Measurements from ENCODE around the gene ARL15. TPM values are rescaled to one million over a fixed set of nuclear protein-coding genes. Genes with fewer than 3 reads are reported as not detected.

ARL15 gene
- total RNA-seq, 1 donor from 2014 or later = 6.0 TPM

DNA sequence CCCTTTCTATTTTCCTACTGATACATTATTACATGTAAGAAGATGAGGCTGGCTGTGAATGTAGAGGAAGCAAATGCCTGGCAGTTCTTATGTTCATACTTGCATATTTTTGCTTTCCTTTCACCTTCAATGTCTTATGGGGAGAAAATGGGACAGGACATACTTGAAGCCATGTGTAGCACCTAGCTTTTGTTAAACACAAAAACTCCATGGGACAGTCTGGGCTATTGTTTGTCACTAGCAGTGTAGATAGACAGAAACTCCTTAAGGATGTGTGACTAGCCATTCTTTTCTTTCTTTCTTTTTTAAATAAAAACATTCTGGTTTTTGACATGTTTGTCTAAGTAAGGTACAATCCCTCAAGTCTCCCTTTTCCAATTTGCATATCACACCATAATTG, 122.7 kb downstream of the ARL15 start:
- Mint-ChIP-seq H3K4me3 (ENCODE audit: low read depth) (no peak overlapping the region), H3K36me3 (ENCODE audit: low read depth) (no peaks in the 10 kb centered on the region), H3K4me1 (ENCODE audit: low read depth) (no peaks in the 10 kb centered on the region), H3K27me3 (ENCODE audit: low read depth) (no peaks in the 10 kb centered on the region), H3K27ac (no peak overlapping the region), H3K9me3 (no peaks in the 10 kb centered on the region)
- no peak for DNase-seq (ENCODE audit: low spot score)
- intact Hi-C loops (cut with micrococcal nuclease) = no loop called here

- Mint-ChIP-seq H3K4me3 (ENCODE audit: low read depth) (no peak overlapping the region), H3K9me3 (no peaks in the 10 kb centered on the region), H3K27ac (no peak overlapping the region), H3K27me3 (ENCODE audit: low read depth) (no peaks in the 10 kb centered on the region), H3K36me3 (ENCODE audit: low read depth) (no peaks in the 10 kb centered on the region), H3K4me1 (ENCODE audit: low read depth) (no peaks in the 10 kb centered on the region)
- intact Hi-C loops (cut with micrococcal nuclease) = no loop called here
- no peak for DNase-seq (ENCODE audit: low spot score)
These were observed 123.4 kb downstream of the ARL15 start for GRCh38 chr5:54186912-54187445.

- H3K9me3 Mint-ChIP-seq = no peaks in the 10 kb centered on the region
- DNase-seq (ENCODE audit: low spot score) = no peak
- no peak overlapping the region for H3K4me3 Mint-ChIP-seq (ENCODE audit: low read depth)
- H3K27me3 Mint-ChIP-seq (ENCODE audit: low read depth) = no peaks in the 10 kb centered on the region
- intact Hi-C loops (cut with micrococcal nuclease) = no loop called here
- no peaks in the 10 kb centered on the region for H3K36me3 Mint-ChIP-seq (ENCODE audit: low read depth)
- H3K4me1 Mint-ChIP-seq (ENCODE audit: low read depth) = no peaks in the 10 kb centered on the region
- no peak overlapping the region for H3K27ac Mint-ChIP-seq
These were observed 124.3 kb downstream of the ARL15 start for GRCh38 chr5:54186108-54186507.

DNA sequence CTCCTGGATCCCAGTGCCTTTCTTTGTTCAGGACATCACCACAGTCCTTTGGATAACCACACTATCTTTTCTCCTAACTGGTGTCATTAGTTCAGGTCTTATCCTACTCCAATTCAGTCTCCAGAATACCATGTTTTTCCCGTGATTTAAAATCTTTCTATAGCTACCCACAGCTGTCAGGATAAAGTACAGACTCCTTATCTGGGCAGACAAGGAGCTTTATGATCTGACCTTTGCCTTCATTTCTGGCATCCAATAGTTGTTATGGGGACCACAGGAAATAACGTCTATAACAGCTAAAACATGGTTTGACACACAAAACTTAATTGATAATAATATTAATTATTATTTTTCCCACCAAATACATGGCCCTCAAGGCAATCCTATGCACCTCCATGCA, 125.6 kb downstream of the ARL15 start:
- no peak overlapping the region for H3K4me3 Mint-ChIP-seq (ENCODE audit: low read depth)
- intact Hi-C loops (cut with micrococcal nuclease) = no loop called here
- DNase-seq (ENCODE audit: low spot score) = no peak
- H3K27me3 Mint-ChIP-seq (ENCODE audit: low read depth) = no peaks in the 10 kb centered on the region
- H3K9me3 Mint-ChIP-seq = no peaks in the 10 kb centered on the region
- no peaks in the 10 kb centered on the region for H3K36me3 Mint-ChIP-seq (ENCODE audit: low read depth)
- no peaks in the 10 kb centered on the region for H3K4me1 Mint-ChIP-seq (ENCODE audit: low read depth)
- H3K27ac Mint-ChIP-seq = no peak overlapping the region

- Mint-ChIP-seq H3K27ac (no peak overlapping the region), H3K4me3 (ENCODE audit: low read depth) (no peak overlapping the region), H3K36me3 (ENCODE audit: low read depth) (no peaks in the 10 kb centered on the region), H3K4me1 (ENCODE audit: low read depth) (peaks cover 1% of the 10 kb centered on the region), H3K9me3 (no peaks in the 10 kb centered on the region), H3K27me3 (ENCODE audit: low read depth) (no peaks in the 10 kb centered on the region)
- intact Hi-C loops (cut with micrococcal nuclease) = no loop called here
- no peak for DNase-seq (ENCODE audit: low spot score)
These were observed 129.7 kb downstream of the ARL15 start for GRCh38 chr5:54180630-54181031.

DNA sequence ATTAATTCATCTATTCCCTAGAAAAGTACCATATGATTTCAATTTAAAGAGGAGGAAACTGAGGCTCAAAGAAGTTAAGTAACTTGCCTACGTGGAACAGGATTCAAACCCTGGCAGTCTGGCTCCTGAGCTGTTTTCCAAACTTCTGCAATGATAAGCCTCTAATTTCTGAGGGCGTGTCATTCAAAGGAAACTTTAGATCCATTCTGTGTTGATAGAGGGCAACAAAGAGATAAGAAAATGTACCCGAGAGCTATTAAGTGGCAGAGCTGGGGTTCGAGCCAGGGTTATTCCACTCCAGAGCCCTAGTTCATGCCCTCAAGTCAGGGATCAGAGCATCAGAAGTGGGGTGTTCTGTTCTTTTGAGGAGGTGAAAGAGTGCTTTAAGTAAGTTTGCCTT, 131.4 kb downstream of the ARL15 start:
- no peak for DNase-seq (ENCODE audit: low spot score)
- Mint-ChIP-seq H3K27me3 (ENCODE audit: low read depth) (no peaks in the 10 kb centered on the region), H3K27ac (no peak overlapping the region), H3K4me1 (ENCODE audit: low read depth) (peaks cover 1% of the 10 kb centered on the region), H3K9me3 (no peaks in the 10 kb centered on the region), H3K4me3 (ENCODE audit: low read depth) (no peak overlapping the region), H3K36me3 (ENCODE audit: low read depth) (no peaks in the 10 kb centered on the region)
- intact Hi-C loops (cut with micrococcal nuclease) = no loop called here

- no peak overlapping the region for H3K27ac Mint-ChIP-seq
These were observed 132.2 kb downstream of the ARL15 start for GRCh38 chr5:54178207-54178606.

GRCh38 chr5:54177058-54177457, 133.3 kb downstream of the ARL15 start:
- no peaks in the 10 kb centered on the region for H3K36me3 Mint-ChIP-seq (ENCODE audit: low read depth)
- peaks cover 3% of the 10 kb centered on the region for H3K4me1 Mint-ChIP-seq (ENCODE audit: low read depth)
- no peak overlapping the region for H3K4me3 Mint-ChIP-seq (ENCODE audit: low read depth)
- no peaks in the 10 kb centered on the region for H3K27me3 Mint-ChIP-seq (ENCODE audit: low read depth)
- H3K9me3 Mint-ChIP-seq = no peaks in the 10 kb centered on the region
- intact Hi-C loops (cut with micrococcal nuclease) = no loop called here
- H3K27ac Mint-ChIP-seq = no peak overlapping the region
- DNase-seq (ENCODE audit: low spot score) = no peak

More at GRCh38 chr5:54178207-54178606, 132.2 kb downstream of the ARL15 start:
- Mint-ChIP-seq H3K4me3 (ENCODE audit: low read depth) (no peak overlapping the region), H3K4me1 (ENCODE audit: low read depth) (peaks cover 1% of the 10 kb centered on the region), H3K36me3 (ENCODE audit: low read depth) (no peaks in the 10 kb centered on the region), H3K27me3 (ENCODE audit: low read depth) (no peaks in the 10 kb centered on the region), H3K9me3 (no peaks in the 10 kb centered on the region)
- intact Hi-C loops (cut with micrococcal nuclease) = no loop called here
- no peak for DNase-seq (ENCODE audit: low spot score)

DNA sequence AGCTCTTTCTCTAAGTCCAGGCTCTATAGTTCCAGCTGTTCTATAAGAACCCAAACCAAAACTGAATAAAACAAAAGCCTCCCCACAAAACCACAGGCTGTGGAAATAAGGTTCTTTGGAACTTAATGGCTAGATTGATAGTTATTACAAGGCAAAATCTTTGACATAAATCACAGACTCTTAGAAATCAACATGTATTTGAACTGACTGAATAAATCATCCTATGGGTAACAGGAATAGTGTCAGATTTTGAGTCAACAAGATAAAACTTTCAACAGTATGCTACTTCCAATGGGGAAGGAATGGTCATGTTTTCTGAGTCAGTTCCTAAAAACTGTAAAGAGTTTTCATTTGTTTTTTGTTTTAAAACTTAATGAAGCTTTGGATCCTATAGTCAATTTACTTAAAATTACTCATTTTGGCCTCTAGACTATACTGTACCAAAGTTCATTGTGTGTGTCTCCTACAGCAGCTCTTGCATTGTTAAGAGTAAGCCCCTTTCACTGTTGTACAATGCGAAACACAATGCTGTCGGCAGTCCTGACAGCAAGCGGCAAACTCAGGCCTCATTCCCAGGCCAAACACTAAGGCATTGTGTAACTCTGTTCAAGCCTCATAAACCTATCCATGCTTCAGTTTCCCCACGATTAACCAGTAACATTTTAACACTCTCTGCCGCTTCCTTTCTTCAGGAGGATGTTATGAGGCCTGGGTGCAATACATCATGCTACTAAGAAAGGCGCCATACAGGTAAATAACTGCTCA, 134.1 kb downstream of the ARL15 start:
- no peak for DNase-seq (ENCODE audit: low spot score)
- no peaks in the 10 kb centered on the region for H3K9me3 Mint-ChIP-seq
- intact Hi-C loops (cut with micrococcal nuclease) = no loop called here
- H3K36me3 Mint-ChIP-seq (ENCODE audit: low read depth) = no peaks in the 10 kb centered on the region
- no peaks in the 10 kb centered on the region for H3K27me3 Mint-ChIP-seq (ENCODE audit: low read depth)
- peaks cover 4% of the 10 kb centered on the region for H3K4me1 Mint-ChIP-seq (ENCODE audit: low read depth)
- no peak overlapping the region for H3K4me3 Mint-ChIP-seq (ENCODE audit: low read depth)
- no peak overlapping the region for H3K27ac Mint-ChIP-seq

- DNase-seq (ENCODE audit: low spot score) = no peak
- Mint-ChIP-seq H3K27me3 (ENCODE audit: low read depth) (no peaks in the 10 kb centered on the region), H3K9me3 (no peaks in the 10 kb centered on the region), H3K27ac (no peak overlapping the region), H3K4me1 (ENCODE audit: low read depth) (peaks cover 4% of the 10 kb centered on the region), H3K36me3 (ENCODE audit: low read depth) (no peaks in the 10 kb centered on the region), H3K4me3 (ENCODE audit: low read depth) (no peak overlapping the region)
- intact Hi-C loops (cut with micrococcal nuclease) = no loop called here
These were observed 137.1 kb downstream of the ARL15 start for GRCh38 chr5:54173251-54173650.

DNA sequence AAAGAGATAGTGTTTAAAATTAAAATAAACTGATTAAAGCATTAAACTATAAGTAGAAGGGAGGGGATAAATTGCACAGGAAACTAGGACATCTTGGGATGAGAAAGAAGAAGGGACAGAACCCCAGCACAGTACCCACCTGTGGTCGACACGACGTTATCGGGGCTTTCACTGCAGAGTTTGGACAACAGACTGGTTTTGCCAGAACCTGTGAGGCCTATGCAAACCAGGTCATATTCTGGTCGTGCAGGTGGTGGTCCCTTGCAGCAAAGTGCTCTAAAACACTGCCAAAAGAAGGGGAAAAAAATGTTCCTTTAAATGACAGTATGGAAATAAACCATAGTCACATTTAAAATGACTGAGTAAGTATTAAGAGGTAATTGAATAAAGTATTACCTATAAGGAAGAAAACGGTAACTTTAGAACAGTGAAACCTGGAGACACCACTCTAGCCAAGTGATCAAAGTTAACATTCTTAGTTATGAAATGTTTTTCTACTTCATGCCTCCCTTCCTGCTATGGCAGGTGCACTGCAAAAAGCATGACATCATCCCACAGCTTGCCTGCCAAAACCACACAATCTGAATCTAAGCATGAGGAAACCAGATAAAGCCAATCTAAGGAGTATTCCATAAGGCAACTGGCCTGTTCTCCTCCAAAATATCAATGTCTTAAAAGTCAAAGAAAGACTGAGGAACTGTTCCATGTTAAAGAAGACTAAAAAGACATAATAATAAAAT, 138.6 kb downstream of the ARL15 start:
- intact Hi-C loops (cut with micrococcal nuclease) = no loop called here

GRCh38 chr5:54165687-54166086, 144.7 kb downstream of the ARL15 start:
- H3K9me3 Mint-ChIP-seq = no peaks in the 10 kb centered on the region

More for the DNA sequence above, 138.6 kb downstream of the ARL15 start:
- Mint-ChIP-seq H3K4me1 (ENCODE audit: low read depth) (peaks cover 4% of the 10 kb centered on the region), H3K4me3 (ENCODE audit: low read depth) (no peak overlapping the region), H3K9me3 (no peaks in the 10 kb centered on the region), H3K36me3 (ENCODE audit: low read depth) (no peaks in the 10 kb centered on the region), H3K27ac (no peak overlapping the region), H3K27me3 (ENCODE audit: low read depth) (no peaks in the 10 kb centered on the region)
- DNase-seq (ENCODE audit: low spot score) = no peak

GRCh38 chr5:54162184-54162583, 148.2 kb downstream of the ARL15 start:
- H3K4me1 Mint-ChIP-seq (ENCODE audit: low read depth) = no peaks in the 10 kb centered on the region
- no peak overlapping the region for H3K27ac Mint-ChIP-seq
- intact Hi-C loops (cut with micrococcal nuclease) = no loop called here
- no peaks in the 10 kb centered on the region for H3K9me3 Mint-ChIP-seq
- H3K36me3 Mint-ChIP-seq (ENCODE audit: low read depth) = no peaks in the 10 kb centered on the region
- H3K4me3 Mint-ChIP-seq (ENCODE audit: low read depth) = no peak overlapping the region
- DNase-seq (ENCODE audit: low spot score) = no peak
- H3K27me3 Mint-ChIP-seq (ENCODE audit: low read depth) = no peaks in the 10 kb centered on the region

More at GRCh38 chr5:54165687-54166086, 144.7 kb downstream of the ARL15 start:
- no peak overlapping the region for H3K27ac Mint-ChIP-seq
- no peaks in the 10 kb centered on the region for H3K4me1 Mint-ChIP-seq (ENCODE audit: low read depth)
- no peak for DNase-seq (ENCODE audit: low spot score)
- no peaks in the 10 kb centered on the region for H3K27me3 Mint-ChIP-seq (ENCODE audit: low read depth)
- no peak overlapping the region for H3K4me3 Mint-ChIP-seq (ENCODE audit: low read depth)
- intact Hi-C loops (cut with micrococcal nuclease) = no loop called here
- H3K36me3 Mint-ChIP-seq (ENCODE audit: low read depth) = no peaks in the 10 kb centered on the region

All from activated T-helper 2 cell treated with anti-CD3 and anti-CD28 coated beads, Interferon-gamma antibody, Interleukin-2, Interleukin-4, amounts not matched to agents 10 μg/mL and 5 μg/mL and 100 μg/mL, durations not matched to agents 14 hours and 24 hours and 36 hours (primary cell).